ENCODE measurements around the gene NHS.

The NHS gene

DNA sequence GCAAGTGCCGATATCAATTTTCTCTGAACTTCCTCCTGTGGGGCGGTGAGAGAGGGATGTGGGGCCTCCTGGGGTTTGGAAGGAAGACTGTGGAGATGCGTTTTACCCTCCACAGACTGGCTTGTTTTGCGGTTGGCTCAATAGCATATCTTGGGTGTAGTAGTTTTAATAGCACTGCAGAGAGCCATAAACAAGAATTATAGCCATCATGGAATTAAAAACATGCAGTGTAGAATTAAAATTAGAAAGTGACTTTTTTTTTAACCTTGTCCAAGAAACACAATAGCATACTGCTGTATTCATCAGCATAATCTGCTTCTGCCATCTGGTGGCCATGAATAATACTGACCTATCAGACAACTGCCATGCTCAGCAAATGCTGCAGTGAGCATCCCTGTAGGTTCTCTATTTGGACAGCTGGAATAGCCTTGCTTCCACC is 315.0 kb downstream of the NHS start:
- DNase-seq, result peak; percentile 46

DNA sequence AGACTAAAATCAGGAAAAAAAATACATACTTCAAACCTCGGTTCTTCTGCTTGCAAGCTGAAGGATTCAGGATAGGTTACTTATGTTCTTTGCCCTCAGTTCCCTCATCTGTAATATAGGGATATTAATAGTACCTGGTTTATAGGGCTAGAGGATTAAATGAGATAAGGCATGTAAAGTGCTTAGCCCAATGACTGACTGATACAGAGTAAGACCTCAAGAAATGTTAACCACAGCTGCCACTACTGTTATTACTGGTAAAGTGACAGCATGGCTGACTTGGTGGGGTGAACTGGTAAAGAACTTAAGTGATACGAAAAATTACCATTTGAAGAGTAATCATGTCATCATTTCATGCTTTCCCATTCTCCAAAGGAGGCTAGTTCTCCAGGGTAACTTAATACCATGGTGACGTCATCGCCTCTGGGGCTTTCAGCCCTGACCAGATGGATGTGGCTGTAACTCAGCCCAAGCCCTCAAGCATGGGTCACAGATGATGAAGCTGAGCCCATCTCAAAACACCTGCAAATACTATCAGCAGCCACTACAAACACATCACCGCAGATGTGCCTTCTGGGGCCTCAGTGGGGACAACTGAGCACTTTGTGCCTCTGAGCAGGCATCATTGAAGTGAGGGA is 317.8 kb downstream of the NHS start:
- no peak for DNase-seq

DNA sequence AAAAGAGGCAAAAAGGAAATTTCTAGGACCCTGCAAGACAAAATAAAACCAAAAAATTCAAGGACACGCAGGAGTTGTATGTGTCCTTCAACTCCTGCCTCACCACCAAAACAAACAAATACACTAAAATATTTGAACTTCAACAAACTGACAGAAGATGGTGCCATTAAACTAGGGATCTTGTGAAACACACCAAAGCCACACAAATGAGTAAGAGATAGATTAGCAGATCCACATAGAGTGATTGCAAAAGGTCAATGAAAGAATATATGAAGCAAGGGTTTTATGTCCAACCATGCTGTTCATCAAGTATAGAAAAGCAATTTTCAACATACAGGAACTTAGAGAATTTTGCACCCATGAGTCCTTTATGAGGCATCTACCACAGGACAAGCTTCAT is 322.2 kb downstream of the NHS start:
- no peak for DNase-seq

- DNase-seq, result no peak
Observed at GRCh38 chrX:17700976-17701375, 326.0 kb downstream of the NHS start.

DNA sequence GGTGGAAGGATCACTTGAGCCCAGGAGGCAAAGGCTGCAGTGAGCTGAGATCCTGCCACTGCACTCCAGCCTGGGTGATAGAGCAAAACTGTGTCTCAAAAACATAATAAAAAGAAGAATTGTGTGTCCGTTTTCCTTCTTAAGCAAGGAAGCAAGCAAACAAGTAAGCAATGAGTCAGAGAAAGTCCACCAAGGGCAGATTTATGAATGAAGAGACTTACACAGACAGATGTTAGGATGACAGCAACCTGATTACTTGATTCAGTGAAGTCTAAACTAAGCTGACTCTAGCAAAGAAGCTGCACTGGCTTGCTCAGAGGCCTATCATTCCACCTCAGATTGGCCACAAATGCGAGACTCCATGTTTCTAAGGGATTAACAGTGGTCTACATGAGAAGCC is 328.2 kb downstream of the NHS start:
- DNase-seq, result no peak

GRCh38 chrX:17705211-17705610 is 330.2 kb downstream of the NHS start:
- no peak for DNase-seq

GRCh38 chrX:17706676-17707075 is 331.7 kb downstream of the NHS start:
- DNase-seq, result no peak

DNA sequence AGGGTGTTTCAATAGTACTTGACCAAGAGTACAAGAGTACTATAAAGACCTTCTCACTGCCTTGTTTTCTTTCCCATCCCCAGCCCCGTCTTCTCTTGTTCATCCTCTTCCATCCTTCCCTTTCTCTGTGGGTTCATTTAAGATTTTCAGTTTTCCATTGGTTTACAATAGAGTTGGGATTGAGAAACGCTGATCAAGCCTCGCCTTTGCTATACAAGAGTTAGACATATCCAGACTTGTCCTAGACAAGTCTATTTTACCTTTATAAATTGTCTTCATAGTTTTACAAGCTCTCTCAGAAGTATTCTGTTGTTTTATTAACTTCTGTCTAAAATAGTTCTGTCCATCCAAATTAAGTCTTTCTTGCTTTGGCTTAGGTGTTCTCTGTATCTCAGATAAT is 332.7 kb downstream of the NHS start:
- DNase-seq, result no peak

- DNase-seq, result no peak
Observed at GRCh38 chrX:17710871-17711301, 335.9 kb downstream of the NHS start.

- no peak for DNase-seq
Observed at GRCh38 chrX:17713288-17713687, 338.3 kb downstream of the NHS start.

- no peak for DNase-seq
Observed at GRCh38 chrX:17718649-17719165, 343.7 kb downstream of the NHS start.

- DNase-seq, result no peak
Observed at GRCh38 chrX:17719711-17720110, 344.7 kb downstream of the NHS start.

DNA sequence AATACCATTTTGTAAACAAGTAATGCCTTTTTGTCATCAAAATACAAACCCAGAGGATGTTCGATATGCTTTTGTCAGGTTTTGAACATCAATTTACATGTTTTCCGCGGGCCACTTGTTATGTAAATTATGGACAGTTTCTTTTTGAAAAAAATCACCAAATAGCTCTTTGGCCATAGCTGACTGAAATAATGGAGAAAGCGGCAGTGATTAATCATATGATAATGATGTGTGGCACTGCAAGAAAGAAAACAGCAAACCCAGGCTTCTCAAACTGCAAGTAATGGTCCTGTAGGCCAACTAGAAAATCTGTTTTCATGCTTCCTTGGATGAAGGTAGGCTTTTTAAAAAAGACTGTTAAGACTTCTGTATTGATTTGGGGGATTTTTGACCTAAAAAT is 346.7 kb downstream of the NHS start:
- DNase-seq, result no peak

DNA sequence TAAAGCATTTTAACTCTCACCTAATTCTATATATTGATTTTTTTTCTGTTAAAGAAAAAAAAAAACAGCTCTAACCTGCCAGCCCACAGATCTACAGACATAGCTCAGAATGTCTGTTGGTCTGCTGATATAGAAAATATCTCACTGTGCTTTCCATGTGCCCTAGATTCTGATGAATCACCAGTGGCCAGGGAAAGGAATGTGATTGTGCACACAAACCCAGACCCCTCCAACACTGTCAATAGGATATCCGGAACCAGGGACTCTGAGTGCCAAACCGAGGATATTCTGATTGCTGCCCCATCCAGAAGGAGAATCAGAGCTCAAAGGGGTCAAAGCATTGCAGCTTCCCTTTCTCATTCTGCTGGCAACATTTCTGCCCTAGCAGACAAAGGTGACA is 350.2 kb downstream of the NHS start:
- no peak for DNase-seq

GRCh38 chrX:17732138-17732783 is 357.3 kb downstream of the NHS start:
- no peak for DNase-seq

- DNase-seq, result no peak
Observed at GRCh38 chrX:17735406-17735805, 360.4 kb downstream of the NHS start.

DNA sequence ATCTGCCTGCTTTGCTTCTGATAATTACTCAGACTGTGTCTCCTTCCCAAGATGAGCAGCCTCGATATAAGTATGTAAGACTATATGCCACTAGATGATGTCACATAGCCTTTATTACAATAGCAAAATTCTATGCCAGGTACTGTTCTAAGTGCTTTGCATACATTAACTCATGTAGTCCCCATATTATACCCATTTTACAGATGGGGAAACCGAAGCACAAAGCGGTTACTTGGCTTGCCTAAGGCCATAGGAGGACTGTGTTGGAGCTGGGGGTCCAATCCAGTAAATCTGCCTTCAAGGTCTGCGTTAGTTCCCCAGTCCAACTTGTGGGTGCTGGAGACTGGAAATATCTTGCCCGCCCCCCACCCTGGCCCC is 361.5 kb downstream of the NHS start:
- DNase-seq, result no peak

GRCh38 chrX:17736856-17737709 is 362.1 kb downstream of the NHS start, which contains the start of gene SCML1:
TSS of gene SCML1 (plus strand) at chrX:17737493. CDS start at chrX:17744187, 6,694 bp downstream.
- peak; percentile 94 for DNase-seq

DNA sequence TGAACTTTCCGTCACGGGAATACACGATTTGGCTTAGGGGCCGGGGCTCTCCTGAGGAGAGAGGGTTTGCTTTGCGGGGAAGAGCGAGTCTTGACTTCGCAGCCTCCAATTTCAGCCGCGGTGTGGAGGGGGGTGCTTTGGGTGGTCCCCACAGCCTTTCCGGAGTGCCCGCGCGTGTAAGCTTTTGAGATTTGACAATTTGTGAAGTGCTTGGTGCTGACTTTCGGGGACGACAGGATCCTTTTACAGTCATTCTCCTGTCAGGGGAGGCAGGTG is 362.6 kb downstream of the NHS start:
- DNase-seq, result no peak

GRCh38 chrX:17737986-17738713 is 363.1 kb downstream of the NHS start:
- DNase-seq, result no peak

DNA sequence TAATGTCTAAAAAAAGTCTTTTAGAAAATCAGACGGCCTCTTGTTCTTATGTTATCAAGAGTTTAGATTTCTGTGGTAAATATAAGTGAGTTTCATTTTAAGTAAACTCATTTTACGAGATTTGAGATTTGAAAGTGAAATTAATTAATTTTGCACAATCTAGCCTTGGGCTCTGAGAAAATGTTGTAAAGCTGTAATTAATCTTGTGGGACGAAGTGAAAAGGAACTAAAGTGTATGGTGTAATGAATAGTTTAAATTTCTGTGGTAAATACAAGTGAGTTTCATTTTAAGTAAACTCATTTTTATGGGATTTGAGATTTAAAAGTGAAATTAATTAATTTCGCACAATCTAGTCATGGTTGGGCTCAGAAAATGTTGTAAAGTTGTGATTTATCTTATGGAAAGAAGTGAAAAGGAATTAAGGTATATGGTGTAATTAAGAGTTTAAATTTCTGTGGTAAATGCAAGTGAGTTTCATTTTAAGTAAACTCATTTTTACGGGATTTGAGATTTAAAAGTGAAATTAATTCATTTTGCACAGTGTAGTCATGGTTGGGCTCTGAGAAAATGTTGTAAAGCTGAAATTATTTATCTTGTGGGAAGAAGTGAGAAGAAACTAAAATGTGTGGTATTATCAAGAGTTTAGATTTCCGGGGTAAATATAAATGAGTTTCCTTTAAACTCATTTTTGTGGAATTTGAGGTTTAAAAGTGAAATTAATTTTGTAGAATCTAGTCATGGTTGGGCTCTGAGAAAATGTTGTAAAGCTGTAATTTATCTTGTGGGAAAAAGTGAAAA is 363.9 kb downstream of the NHS start:
- no peak for DNase-seq

All from DMS153 (cell line).